ENCODE results near the gene ZP1.

The ZP1 gene

DNA sequence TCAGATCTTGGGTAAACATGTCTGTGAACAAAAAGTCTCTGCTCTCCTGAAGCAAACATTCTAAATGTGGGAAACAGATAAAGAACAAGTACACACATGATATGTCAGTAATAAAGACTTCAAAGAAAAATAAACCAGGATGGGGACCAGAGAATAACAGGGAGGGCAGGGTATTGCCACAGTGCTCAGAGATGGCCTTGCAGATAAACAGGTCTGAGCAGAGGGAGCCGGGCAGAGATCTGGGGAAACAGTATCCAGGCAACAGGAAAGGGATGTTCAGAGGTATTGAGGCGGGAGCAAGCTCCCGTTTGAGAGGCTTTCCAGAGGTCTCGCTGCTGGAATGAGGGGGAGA is 22.5 kb upstream of the ZP1 start:
- DNase-seq: no peak

DNA sequence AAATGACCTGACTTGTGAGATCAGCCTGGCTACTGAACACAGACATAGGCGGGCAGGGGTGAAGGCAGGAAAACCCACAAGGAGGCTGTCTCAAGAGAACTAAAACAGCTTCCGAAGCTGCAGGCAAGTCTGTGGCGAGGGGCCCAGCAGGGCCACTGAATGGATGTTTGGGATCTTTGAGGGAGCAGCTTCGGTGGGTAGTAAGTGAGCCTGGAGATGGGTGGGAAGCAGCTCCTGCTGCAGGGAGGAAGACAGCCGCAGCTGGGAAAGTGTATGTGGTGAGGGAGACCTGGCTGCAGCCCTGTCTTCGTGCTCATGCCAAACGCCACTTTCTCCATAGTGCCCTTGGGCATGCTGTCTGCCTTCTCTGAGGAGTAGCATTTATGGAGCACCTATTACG is 22.0 kb upstream of the ZP1 start:
- DNase-seq: no peak

DNA sequence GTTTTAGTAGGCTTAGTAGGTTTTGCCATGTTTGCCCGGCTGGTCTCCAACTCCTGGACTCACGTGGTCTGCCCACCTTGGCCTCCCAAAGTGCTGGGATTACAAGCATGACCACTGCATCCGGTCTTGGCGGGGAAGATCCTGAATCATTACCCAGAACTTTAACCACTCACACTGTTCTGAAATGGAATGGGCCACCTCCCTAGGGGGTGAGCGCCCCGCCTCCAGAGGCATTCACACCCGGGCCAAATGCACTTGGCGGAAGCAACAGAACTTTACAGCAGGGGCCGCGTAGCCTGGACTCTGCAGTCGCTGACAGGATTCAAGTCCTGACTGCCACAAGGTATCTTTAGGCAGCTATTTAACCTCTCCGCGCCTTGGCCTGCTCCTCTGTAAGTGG is 20.1 kb upstream of the ZP1 start:
- DNase-seq: no peak

GRCh38 chr11:60847896-60848295 is 19.4 kb upstream of the ZP1 start:
- no peak for DNase-seq

DNA sequence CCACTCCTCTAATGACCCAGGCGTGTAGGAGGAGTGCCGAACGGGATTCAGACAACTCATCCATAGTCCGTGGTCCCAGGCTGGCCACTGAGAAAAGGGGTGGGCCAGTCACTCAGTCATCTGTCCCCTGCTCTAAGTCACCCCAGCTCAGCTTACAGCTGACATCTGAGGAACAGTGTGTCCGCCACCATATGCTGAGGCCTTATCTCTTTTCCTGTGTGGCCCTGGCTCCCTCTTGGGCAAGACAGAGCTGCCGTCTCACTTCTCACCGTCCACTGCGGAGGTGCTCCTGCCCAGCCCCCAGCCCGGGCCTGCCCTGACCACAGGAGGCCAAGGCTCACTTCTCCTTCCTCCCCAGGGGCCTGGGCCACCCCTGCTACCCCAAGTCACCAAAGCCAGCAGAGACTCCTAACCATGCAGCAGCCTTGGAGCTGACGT is 18.6 kb upstream of the ZP1 start:
- DNase-seq: no peak

DNA sequence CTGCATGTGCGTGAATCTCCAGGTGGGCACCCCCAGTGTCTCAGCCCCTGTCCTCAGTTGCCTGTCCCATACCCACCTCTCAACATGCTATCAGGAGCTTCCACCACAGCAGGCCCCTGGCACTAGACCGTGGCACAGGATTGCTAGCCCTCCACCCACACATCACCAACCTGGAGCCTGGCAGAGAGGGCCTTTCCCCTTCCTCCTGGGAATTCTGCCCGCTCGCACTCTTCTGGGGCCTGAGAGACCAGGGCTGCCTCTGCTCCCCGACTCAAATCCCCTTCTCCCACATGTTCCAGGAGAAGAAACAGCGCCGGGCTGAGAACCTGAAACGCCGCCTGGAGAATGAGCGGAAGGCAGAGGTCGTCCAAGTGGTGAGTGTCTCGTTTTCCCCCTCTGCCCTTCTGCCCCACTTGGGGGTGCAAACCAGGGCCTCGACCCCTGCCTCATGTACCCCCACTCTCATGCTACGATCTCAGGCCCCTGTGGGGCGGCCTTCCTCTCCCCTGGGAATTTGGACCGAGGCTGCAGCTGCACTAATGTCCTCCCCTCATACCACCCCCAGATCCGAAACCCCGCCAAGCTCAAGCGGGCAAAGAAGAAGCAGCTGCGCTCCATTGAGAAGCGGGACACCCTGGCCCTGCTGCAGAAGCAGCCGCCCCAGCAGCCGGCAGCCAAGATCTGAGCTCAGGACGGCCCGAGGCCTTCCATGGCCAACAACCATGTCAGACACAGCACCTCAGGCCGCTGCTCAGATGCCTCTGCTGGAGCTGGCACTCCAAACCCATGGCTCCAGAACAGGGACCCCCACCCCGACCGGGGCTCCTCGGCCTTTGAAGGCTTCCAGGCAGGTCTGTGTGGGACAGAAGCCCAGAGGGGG is 17.5 kb upstream of the ZP1 start:
- DNase-seq: no peak

GRCh38 chr11:60851327-60852104 is 15.8 kb upstream of the ZP1 start:
- DNase-seq: no peak

- DNase-seq: no peak
Measured at GRCh38 chr11:60852117-60852981, 15.0 kb upstream of the ZP1 start.

DNA sequence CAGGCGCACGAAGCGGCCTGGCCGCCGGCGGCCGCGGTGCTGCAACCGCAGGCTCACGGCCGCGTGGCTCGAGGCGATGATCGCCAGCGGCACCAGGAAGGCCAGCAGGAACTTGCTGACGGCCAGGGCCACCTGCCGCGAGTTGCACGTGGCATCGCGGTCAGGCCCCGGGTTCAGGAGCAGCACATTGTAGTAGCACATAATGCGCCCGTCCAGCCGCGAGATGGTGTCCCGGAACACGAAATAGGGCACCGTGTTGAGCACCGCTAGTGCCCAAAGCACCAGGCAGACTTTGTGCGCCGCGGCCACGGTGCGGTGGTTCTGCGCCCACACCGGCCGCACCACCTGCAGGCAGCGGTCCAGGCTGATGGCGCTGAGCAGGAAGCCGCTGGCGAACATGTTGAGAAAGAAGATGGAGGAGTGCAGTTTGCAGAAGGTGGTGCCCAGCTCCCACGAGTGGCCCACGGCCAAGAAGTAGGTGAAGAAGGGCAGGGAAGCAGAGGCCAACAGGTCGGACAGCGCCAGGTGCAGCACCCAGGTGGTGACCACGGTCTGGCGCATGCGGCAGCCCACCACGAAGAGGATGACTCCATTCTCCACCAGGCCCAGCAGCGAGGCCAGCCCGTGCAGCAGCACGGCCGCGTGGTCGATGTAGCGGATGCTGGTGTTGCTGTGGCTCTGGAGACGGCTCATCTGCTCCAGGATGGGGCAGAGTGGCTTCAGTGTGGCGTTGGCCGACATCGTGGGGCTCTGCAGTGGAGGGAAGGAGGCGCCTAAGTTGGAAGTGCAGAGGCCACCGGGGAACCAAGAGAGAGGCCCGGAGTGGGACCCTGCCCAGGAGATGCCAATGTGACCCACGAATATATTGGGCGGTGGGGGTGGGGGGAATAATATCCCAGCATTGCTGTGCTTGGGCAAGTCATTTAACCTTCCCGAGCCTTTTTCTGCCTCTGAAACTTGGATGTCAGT is 14.1 kb upstream of the ZP1 start:
- no peak for DNase-seq

DNA sequence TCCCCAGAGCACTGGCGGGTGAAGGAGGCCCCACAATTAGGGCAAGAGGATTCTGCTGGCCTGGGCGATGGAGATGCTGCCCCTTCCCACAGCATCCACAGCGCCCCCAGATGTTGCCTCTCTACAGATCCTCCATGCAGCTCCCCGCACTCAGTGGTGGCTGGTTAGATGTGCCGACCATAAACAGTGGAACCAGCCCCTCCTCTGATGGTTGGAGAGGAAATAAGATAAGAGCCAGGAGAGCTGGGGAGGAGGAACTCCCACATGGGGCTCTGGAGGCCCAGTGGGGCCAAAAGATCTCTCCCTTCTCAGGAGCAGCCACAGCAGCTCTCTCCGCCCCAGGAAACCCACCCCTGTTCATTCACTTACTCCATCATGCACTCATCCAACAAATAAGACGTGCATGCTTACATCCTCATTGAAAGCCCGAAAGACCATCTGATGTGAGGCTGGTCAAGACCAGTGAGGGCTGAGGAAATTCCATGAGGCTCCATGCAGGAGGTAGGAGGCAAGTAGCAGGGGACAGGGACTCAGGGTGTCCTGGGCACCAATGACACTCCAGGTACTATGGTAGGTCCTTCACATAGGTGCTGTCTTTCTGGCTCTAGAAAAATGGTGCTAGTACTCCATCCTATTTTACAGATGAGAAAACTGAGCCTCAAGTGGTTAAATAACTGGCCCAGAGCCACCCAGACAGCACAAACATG is 13.0 kb upstream of the ZP1 start:
- DNase-seq: no peak

DNA sequence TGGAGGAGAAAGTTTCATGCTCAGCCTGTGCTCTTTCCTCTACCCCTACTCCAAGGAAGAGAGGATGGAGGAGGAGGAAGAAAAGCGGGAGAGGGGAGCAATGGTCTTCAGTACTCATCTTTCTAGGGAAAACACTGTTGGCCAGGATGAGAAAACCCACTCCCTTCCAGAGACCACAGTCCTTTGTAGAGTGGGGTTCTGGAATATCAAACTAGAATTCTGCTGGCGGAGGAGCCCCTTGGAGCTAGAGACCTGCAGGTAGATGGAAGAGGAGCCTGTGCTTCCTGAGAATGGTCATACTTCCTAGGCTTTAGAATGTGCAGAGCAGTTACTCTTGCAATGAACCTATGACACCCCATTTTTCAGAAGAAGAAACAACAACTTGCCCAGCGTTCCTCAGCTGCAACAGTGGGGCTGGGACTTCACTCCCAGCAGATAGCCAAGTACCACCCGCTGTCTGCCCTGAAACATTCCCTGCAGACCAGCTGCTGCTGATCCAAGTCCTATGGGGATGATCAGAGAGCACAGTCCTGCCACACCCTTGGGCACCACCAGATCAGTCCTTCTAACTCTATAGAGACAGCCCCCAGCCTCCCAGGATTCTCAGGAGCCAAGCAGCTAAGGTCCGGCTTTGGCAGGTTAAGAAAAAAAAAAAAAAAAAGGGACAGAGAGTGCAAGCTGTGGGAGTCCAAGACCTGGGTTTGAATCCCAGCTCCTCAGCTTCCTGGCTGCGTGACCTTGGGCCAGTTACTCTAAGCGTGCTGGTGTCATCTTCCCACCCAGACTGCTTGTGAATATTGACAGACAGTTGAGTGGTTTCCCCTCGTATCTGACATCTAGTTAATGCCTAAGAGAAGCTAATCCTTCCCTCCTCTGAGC is 12.3 kb upstream of the ZP1 start:
- no peak for DNase-seq

- no peak for DNase-seq
Measured at GRCh38 chr11:60855726-60856633, 11.4 kb upstream of the ZP1 start, which contains the start of gene PTGDR2. PTGDR2 (minus strand) TSS chr11:60855950; CDS start chr11:60853722, 2,228 bp downstream.

GRCh38 chr11:60857378-60858232 is 9.7 kb upstream of the ZP1 start:
- no peak for DNase-seq

DNA sequence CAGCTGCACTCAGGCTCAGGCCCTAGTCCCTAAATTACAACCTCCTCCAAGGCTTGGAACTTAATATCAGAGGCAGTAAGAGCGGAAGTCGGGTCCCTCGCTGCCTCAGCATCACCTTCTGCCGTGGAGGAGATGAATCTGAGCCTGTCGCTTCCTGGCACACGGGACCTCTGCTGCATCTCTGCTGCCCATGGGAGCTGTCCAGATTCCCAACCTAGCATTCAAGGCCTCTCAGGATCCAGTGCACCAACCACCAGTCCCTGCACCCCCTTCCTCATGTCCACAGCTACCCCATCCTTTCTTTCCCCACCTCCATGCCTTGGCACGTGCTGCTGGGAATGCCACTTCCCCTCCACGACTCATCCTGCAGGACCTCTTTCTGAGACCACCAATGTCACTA is 9.1 kb upstream of the ZP1 start:
- DNase-seq: no peak

- DNase-seq: no peak
Measured at GRCh38 chr11:60858731-60859464, 8.4 kb upstream of the ZP1 start.

DNA sequence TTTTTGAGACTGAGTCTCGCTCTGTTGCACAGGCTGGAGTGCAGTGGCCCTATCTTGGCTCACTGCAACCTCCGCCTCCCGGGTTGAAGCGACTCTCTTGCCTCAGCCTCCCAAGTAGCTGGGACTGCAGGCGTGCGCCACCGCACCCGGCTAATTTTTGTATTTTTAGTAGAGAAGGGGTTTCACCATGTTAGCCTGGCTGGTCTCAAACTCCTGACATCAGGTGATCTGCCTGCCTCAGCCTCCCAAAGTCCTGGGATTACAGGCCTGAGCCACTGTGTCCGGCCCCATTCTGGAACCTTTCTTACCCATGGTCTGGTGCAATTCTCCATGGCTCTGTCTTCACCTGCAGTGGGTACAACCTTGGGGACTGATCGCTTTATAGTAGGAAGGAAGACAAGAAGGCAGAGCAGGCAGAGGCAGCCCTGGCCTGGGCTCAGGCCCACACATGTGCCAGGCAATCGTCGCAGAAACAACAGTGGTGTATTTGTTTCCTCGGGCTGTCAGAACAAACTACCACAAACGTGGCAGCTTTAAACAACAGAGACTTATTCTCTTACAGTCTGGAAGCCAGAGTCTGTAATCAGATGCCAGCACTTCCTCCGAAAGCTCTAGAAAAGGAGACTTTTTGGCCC is 7.6 kb upstream of the ZP1 start:
- DNase-seq: no peak

DNA sequence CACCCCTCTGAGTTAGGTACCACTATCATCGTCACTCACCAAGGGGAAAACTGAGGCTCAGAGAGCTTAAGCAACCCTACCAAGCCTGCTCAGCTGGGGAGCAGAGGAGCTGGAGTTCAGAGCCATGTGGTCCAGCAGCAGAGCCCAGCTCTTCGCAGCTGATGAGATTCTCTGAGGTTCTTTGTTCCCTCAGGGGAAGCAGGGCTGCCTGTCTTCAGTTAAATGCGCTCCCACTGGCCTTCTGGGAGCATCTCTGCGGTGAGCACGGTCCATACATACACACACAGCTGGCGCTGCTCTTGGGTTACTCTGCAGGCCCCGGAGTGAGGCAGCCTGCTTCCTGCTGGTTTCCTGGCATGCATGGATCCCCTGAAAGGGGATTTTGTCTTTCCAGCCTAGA is 6.4 kb upstream of the ZP1 start:
- DNase-seq: no peak

Measured in activated CD4-positive, alpha-beta T cell treated with anti-CD3 and anti-CD28 coated beads for 4 hours (primary cell).